Retinal pigment epithelial cell (primary cell): Measurements from ENCODE around the gene EIF4G2.
"Not testable (repeated sequence)": the region's sequence is repeated elsewhere in the genome, so short reads cannot be mapped to it uniquely, and the experiment has no call there.

ENCODE experiments used
- DNase-seq: peaks from one replicate; pipeline ENCODE4 v3.0.0-alpha.2; 2010; ENCODE audit warnings: low read depth
- H3K4me3 ChIP-seq: 2 replicates; pipeline ENCODE4 v1.5.1; 2011; ENCODE audit warnings: mild to moderate bottlenecking, low read length, control low read depth, moderate library complexity
- TF ChIP-seq, protein P1 (sequence below): conservative IDR thresholded peaks from 2 replicates; pipeline ENCODE4 v1.5.1; 2011; ENCODE audit warnings: low read depth, low read length, control low read depth, inconsistent platforms

EIF4G2 gene

DNA sequence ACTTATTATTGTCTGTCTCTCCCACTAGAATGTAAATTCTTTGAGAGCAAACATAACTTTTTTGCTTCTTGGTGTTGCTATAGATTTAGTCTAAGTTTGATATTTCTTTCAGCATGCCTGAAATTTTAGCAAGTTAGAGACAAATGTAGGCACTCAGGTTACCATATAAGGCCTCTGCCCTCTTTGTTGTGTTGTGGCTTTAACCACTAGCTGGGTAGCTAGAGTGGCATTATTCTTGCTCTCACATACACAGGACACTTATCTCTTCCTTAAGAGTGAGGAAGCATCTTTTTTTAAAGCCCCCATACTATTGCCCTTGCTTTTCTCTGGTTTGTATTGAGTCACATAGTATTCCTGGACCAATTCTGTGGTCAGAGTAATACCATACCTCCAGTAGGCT lies 37.9 kb upstream of the EIF4G2 start:
- no peak for DNase-seq
- no peak overlapping the region for H3K4me3 ChIP-seq
- TF ChIP-seq, protein P1, sequence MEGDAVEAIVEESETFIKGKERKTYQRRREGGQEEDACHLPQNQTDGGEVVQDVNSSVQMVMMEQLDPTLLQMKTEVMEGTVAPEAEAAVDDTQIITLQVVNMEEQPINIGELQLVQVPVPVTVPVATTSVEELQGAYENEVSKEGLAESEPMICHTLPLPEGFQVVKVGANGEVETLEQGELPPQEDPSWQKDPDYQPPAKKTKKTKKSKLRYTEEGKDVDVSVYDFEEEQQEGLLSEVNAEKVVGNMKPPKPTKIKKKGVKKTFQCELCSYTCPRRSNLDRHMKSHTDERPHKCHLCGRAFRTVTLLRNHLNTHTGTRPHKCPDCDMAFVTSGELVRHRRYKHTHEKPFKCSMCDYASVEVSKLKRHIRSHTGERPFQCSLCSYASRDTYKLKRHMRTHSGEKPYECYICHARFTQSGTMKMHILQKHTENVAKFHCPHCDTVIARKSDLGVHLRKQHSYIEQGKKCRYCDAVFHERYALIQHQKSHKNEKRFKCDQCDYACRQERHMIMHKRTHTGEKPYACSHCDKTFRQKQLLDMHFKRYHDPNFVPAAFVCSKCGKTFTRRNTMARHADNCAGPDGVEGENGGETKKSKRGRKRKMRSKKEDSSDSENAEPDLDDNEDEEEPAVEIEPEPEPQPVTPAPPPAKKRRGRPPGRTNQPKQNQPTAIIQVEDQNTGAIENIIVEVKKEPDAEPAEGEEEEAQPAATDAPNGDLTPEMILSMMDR: no peak

- H3K4me3 ChIP-seq: no peak overlapping the region
- no peak for DNase-seq
- TF ChIP-seq, protein P1: no peak
Observed at GRCh38 chr11:10845589-10845988, 36.9 kb upstream of the EIF4G2 start.

DNA sequence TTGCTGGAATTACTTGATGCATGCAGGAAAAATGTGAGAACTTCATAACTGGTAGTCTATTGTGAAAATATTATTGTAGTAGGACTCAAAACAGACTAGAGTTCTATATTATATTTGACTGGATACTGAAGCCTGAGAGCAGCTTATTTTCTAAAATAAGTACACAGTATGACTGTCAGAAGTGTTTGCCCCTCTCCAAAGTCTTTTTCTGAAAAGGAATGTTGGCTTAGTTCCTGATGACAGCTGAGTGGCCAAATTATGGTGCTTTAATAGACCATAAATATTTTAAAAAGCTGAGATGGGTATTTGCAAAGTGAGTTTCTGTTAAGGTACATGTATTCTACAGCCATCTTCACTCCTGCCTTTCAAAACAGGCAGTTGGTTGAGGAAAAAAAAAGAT lies 36.1 kb upstream of the EIF4G2 start:
- no peak overlapping the region for H3K4me3 ChIP-seq
- TF ChIP-seq, protein P1: no peak
- DNase-seq: no peak

GRCh38 chr11:10844356-10844755 lies 35.6 kb upstream of the EIF4G2 start:
- DNase-seq: no peak
- H3K4me3 ChIP-seq: no peak overlapping the region
- TF ChIP-seq, protein P1: no peak

DNA sequence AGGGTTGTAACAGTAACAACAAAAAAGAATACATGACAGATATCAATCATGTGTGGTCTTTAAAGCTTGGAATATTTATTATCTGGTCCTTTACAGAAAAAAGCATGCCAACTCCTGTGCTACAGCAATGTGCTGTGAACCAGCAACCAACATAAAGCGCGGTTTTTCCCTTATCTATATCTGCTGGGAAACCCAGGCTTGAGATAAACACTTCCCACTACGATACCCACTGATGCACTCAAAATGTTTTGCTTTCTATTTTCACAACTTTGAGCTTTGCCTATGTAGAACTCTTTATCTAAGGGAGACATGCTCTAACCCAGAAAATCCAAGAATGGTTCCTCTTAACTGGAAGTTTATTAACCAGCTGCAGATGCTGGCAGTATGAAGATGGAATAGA lies 30.2 kb upstream of the EIF4G2 start:
- no peak for DNase-seq
- TF ChIP-seq, protein P1: no peak
- H3K4me3 ChIP-seq: no peak overlapping the region

DNA sequence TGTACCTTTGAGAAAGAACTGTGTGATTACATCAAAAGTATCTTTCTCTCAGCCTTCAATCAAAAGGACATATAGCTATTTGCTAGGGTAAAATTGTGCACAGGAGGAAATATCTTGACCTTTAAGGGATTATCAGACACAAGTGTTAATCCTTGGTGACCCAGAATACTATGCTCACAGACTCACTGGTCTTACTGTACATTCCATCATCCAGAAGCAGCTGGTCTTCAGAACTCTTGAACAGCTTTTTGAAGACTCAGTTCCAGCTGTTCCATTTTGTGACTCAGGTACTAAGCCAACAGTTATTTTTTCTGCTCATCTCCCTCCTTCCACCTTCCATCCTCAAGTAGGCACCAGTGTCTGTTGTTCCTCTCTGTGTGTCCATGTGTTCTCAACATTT lies 29.4 kb upstream of the EIF4G2 start:
- TF ChIP-seq, protein P1: no peak
- H3K4me3 ChIP-seq: no peak overlapping the region
- DNase-seq: no peak

DNA sequence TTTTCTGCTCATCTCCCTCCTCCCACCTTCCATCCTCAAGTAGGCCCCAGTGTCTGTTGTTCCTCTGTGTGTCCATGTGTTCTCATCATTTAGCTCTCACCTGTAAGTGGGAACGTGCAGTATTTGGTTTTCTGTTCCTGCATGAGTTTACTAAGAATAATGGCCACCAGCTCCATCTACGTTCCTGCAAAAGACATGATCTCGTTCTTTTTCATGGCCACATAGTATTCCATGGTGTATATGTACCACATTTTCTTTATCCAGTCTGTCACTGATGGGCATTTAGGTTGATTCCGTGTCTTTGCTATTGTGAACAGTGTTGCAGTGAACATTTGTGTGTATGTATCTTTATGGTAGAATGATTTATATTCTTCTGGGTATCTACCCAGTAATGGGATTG lies 28.2 kb upstream of the EIF4G2 start:
- not testable (repeated sequence) for DNase-seq, H3K4me3 ChIP-seq

DNA sequence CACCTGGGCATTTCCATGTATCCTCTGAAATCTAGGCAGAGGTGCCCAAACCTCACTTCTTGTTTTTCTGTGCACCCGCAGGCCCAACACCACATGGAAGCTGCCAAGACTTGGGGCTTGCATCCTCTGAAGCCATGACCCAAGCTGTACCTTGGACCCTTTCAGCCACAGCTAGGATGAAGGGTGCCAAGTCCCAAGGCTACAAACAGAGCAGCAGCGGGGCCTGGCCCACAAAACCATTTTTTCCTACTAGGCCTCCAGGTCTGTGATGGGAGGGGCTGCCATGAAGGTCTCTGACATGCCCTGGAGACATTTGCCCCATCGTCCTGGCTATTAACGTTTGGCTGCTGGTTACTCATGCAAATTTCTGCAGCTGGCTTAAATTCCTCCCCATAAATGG lies 20.4 kb upstream of the EIF4G2 start:
- H3K4me3 ChIP-seq: no peak overlapping the region
- TF ChIP-seq, protein P1: no peak
- DNase-seq: no peak
